Measurements from ENCODE around the gene LBHD1.

The LBHD1 gene

GRCh38 chr11:62645946-62646824 is 25.9 kb downstream of the LBHD1 start, which contains the start of gene GANAB:
Gene GANAB (minus strand): TSS chr11:62646613. CDS start chr11:62646599, 14 bp downstream.
- Mint-ChIP-seq H3K4me1 (peaks cover 15% of the 10 kb centered on the region), H3K27me3 (ENCODE audit: low read depth) (no peaks in the 10 kb centered on the region), H3K4me3 (peak within 1 kb of the TSS; percentile 98 to 100 (median 99)), H3K9me3 (no peaks in the 10 kb centered on the region), H3K27ac (peak within 1 kb of the TSS; percentile 85 to 99 (median 94)), H3K36me3 (ENCODE audit: low read depth) (peaks cover 16% of the 10 kb centered on the region)
- peak in 1 of 3 experiments; percentile 13 for TF ChIP-seq CTCF (IDR thresholded peaks at IDR 0.05; ENCODE audit: unreplicated experiment in 3 of 3)

- Mint-ChIP-seq H3K36me3 (ENCODE audit: low read depth) (peaks cover 21% of the 10 kb centered on the region), H3K4me3 (peak overlapping the region; percentile 98 to 100 (median 99)), H3K9me3 (no peaks in the 10 kb centered on the region), H3K27ac (peak overlapping the region; percentile 85 to 99 (median 94)), H3K27me3 (ENCODE audit: low read depth) (no peaks in the 10 kb centered on the region), H3K4me1 (peaks cover 15% of the 10 kb centered on the region)
- TF ChIP-seq CTCF (IDR thresholded peaks at IDR 0.05; ENCODE audit: unreplicated experiment in 3 of 3) = no peak
These were observed 26.5 kb downstream of the LBHD1 start for GRCh38 chr11:62645671-62645945.

- peaks cover 25% of the 10 kb centered on the region for H3K36me3 Mint-ChIP-seq (ENCODE audit: low read depth)
- no peaks in the 10 kb centered on the region for H3K27me3 Mint-ChIP-seq (ENCODE audit: low read depth)
- peak overlapping the region; percentile 51 to 93 (median 85) for H3K27ac Mint-ChIP-seq
- peaks cover 15% of the 10 kb centered on the region for H3K4me1 Mint-ChIP-seq
- no peak for TF ChIP-seq CTCF (IDR thresholded peaks at IDR 0.05; ENCODE audit: unreplicated experiment in 3 of 3)
- peak overlapping the region; percentile 66 to 80 (median 72) for H3K4me3 Mint-ChIP-seq
- H3K9me3 Mint-ChIP-seq = no peaks in the 10 kb centered on the region
These were observed 27.8 kb downstream of the LBHD1 start for GRCh38 chr11:62644220-62644619.

- Mint-ChIP-seq H3K4me1 (no peaks in the 10 kb centered on the region), H3K9me3 (no peaks in the 10 kb centered on the region), H3K27me3 (ENCODE audit: low read depth) (no peaks in the 10 kb centered on the region), H3K27ac (no peak overlapping the region), H3K4me3 (no peak overlapping the region), H3K36me3 (ENCODE audit: low read depth) (peaks cover 78% of the 10 kb centered on the region)
- TF ChIP-seq CTCF (IDR thresholded peaks at IDR 0.05; ENCODE audit: unreplicated experiment in 3 of 3) = no peak
These were observed 39.6 kb downstream of the LBHD1 start for GRCh38 chr11:62632492-62632891.

- no peak overlapping the region for H3K4me3 Mint-ChIP-seq
These were observed 44.4 kb downstream of the LBHD1 start for GRCh38 chr11:62627713-62628112.

More at GRCh38 chr11:62627713-62628112, 44.4 kb downstream of the LBHD1 start:
- Mint-ChIP-seq H3K9me3 (no peaks in the 10 kb centered on the region), H3K27me3 (ENCODE audit: low read depth) (no peaks in the 10 kb centered on the region), H3K36me3 (ENCODE audit: low read depth) (peaks cover 70% of the 10 kb centered on the region), H3K4me1 (no peaks in the 10 kb centered on the region), H3K27ac (peak overlapping the region in 1 of 3 experiments; percentile 6)
- no peak for TF ChIP-seq CTCF (IDR thresholded peaks at IDR 0.05; ENCODE audit: unreplicated experiment in 3 of 3)

Measured in nephron (organoid).